GM19452 (cell line): Measurements from ENCODE around the gene AP2B1.
"Not testable (repeated sequence)": the region's sequence is repeated elsewhere in the genome, so short reads cannot be mapped to it uniquely, and the experiment has no call there.

Experiments used
- ATAC-seq: cut with Tn5 transposase; IDR thresholded peaks from one replicate; pipeline ENCODE4 v1.9.1; 2021; ENCODE audit not compliant: unreplicated experiment

The AP2B1 gene

DNA sequence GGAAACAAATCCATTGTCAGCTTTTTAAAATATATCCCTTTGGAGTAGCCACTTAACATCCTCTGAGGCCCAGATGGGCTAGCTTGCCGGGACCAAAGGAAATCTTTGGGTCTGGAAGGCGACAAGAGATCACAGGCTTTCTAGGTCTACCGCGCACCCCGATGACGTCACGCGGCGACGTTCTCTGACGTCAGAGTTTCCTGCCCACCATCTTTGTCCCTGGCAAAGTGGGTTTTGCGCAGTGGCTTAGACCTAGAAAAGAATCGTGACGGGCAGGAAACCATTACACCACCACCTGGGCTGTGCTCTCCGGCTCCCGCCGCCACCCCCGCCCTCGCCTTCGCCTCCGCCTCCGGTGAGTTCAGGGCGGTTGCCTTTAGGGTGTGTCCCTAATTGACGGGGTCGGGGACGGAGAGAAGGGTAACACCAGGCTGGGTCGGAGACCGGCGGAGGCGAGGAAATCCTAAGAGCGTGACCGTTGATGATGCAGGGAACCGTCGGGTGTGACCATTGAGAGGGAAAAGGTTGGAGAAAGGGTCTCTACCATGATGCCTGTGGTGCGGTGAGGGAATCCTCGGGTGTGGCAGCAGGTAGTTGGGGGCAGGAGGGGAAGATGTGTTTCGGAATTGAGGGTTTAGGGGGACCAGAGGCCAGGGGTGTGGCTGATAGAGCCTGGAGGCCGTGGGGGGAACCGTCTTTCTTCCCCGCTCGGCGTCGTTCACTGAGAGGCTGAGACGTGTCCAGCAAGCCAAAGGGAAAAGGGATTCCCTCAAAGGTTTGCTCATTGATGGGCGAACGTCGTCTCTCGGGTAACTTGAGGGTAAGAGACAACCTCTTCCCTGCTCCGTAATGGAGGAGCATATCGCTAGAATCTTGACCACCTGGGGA, at the start of gene AP2B1:
AP2B1 (plus strand) TSS at position 249 of the 888 bp plus-strand sequence. CDS start 6,709 bp downstream, outside the sequence.
- peak; percentile 86 for ATAC-seq

DNA sequence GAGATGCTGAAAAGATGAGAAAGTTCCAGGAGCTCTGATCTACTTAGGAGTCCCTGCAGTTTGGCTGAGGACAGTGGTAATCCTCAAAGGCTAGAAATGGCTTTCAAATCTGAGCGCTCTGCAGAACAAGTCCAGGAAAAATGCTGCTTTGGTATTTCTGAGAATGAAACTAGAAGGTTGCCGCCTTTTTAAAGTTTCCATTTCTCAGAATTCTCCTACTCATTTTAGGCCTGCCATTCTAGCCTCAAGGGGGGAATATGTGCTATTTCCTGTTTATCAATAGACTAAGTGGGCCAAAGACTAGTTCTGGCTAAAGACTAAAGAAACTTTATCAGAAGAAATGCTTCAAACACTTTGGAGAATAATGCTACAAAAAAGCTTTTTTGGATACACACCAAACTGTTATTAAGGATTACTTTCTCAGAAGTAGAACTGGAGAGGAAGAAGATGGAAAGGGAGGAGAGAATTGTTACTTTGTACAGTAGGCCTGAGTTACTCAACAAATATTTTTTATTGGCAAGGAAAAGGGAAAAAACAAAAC, 49.5 kb upstream of the AP2B1 start, which contains the start of gene SLFN12L:
SLFN12L (minus strand) TSS at position 78 of the 541 bp plus-strand sequence. CDS start 15,314 bp downstream, outside the sequence.
- no peak for ATAC-seq

DNA sequence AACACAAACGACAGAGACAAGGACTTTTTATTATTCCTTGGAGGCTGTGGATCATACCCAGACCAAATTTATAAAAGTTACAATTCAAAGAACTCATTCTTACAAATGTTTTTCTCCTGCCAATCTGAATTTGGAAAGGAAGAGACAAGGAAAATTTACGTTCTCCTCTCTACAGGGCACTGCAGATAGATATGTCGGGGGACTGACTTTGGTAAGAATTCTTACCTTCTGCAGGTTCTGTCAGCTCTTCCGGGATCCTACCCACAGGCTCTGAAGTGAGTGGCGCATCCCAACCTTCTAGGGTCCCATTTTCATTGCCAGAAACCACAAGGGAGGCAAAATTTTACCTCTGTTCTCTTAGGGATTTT, 47.5 kb upstream of the AP2B1 start:
- ATAC-seq = no peak

DNA sequence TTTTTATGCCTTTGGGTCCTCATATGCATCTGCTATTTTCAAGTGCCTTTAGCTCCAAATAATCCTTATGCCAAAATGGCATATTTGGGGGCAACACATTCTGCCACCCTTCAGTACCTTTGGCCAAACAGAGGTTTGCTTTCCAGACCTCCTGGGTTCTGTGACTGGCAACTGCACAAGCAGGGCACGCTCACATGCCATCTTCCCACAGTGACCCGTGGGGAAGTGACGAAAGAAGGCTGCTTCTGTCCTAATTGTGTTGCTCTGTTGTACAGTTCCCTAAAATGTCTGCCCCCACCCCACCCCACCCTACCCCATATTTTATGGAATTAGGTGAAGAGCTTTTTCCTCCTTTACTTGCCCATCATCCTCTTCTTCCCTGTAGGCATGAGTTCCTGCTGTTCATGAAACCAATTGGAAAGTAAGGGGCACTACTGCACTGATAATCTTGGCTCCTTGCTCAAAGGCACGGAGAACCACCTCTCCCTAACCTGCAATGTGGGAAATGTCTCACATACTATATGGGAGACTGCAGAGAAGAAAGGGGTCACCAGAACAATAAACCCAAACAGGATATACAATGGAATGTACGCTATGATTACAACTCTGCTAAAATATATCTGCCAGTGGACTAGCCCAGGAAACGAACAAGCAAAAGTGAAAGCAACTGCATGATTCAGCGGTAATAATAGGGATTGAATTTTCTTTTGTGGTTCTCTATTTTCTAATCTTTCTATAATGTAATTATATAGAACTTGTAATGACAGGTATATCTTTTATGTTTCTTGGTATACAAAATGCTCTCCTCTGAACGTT, 46.3 kb upstream of the AP2B1 start:
- no peak for ATAC-seq

DNA sequence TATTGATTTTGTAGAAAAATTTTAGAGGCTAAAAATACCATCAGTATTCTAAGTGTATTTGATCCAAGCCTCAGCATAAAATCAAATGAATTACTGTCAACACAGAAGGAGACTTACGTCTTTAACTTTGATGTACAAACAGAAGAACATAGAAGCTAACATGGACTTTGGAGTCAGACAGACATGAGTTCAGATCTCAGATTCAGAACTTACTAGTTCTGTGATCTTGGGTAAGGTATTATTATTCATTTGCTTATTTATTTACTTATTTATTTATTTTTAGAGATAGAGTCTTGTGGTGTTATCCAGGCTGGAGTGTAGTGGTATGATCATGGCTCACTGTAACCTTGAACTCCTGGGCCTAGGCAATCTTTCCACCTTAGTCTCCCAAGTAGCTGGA, 45.7 kb upstream of the AP2B1 start:
- no peak for ATAC-seq

DNA sequence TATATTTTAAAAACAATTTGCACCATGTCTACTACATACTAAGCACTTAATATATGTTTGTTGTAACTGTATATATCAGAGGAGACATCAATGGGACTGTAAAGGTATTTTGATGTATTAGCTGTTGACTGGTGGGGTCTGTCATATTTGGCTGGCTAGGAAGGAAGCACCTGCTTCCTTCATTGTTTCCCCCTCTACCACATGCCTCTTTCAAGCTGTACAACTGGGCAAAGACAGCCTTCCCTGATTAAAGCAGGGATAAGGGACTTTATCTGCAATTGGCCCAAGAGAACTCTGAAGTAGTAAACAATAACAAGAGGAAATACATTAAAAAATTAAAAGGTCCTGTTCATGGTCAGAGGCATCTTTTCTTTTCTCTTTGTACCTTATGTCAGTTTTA, 44.1 kb upstream of the AP2B1 start:
- ATAC-seq = no peak

DNA sequence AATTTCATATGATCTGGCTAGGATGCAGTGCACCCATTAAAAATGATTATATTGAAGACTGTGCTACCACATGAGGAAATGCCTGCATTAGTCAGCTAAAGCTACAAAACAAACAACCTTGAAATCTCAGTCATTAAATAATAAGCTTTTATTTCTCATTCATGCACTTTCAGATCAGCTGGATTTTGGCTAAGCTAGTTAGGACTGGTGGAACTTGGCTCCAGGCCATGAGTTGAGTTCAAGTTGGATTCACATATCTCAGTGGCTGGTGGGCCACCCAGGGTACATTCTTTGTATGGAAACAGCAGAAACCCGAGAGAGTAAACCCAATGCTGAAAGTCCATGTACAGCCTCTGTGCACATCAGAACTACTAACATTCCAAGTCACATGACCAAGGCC, 43.3 kb upstream of the AP2B1 start:
- no peak for ATAC-seq

DNA sequence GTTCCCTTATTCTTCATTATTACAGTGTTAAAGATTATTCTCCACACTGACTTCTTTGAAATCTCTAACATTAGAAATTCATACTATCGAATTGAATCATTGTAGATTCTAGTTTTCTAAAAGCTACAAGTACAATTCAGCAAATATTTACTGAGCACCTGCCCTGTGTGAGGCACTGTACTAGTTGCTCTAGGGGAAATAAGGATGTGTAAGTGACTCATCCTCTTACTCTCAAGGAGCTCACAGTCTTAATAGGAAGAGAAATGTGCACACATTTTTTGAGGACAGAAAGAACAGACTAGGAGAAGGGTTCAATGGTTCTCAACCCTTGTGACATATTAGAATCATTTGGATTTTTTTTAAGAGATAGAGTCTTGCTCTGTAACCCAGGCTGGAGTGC, 42.0 kb upstream of the AP2B1 start:
- ATAC-seq = no peak

DNA sequence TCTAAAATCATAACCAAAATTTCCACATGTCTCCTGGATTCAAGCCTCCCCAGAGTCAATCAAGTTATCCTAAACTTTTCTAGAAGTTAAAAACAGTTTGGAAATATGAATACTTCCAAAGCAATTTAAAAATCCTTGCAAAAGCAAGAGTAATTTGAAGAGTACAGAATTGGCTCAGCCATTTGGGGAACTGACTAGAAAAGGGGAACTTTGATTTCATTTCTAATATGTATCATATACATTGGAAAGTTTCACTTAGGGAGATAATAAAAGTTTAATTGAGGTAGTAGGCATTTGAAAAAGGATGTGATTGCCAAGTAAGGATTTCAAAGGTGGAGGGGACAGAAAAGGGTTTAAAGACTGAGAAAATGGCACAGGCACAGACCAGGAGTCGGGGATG, 40.6 kb upstream of the AP2B1 start:
- ATAC-seq = no peak

DNA sequence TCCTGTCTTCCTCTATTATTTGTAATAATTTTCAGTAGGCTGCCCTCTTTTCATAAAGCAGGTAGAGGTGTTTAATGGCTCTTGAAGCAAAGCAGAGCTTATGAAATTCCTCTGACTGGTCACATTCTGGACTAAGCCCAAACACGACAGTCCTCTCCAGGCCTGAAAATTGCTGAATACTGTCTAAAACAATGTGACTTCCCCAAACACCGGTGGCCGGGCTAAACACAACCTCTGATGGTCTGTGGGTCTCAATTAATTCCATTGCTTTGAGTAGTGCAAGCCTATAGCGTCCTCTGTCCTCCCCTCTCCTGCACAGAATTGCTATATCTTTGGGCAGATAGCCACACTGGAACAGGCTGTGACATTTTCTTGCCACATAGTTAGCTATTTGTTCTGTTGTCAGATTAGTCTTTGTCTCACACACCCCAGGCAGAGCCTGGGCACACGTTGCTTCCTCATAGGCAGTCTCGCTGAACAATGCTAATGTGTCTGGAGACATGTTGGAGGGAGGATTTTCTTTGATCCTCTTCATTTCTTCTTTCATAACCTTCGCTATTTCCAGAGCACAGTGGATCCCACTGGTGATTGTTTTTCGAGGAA, 38.8 kb upstream of the AP2B1 start:
- ATAC-seq = no peak

DNA sequence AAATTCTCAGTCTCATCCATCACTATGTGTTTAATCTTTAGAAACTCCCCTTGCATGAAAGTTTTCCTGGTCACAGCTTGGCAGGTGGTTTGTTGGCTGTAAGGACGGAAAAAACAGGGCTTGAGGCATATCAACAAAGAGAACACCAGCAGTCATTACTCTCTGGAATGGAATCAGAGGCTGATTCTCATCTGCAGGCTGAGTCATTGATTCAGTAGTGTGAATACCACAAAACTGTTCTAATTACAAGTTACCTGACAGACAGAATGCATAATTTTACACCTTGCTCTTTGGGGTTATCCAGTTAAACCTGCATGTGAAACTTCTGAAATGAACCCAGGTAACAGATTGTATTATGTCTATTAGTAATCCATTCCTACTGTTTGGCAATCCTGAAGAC, 38.1 kb upstream of the AP2B1 start:
- ATAC-seq = no peak

DNA sequence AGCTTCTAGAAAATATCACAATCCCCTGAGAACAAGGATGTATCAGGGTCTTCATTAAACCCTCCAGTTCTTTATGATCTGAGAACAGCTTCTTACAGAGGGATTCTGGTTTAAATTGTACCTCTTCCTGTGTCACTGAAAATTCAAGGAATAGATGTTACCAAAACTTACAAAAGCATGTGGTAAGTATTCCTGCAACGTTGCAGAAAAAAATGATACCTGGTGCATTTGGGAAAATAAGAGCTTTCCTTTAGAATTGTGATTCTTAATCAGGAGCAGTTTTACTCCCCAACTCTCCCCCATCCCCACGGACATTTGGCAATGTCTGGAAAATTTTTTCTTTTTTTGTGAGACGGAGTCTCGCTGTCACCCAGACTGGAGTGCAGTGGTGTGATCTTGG, 33.8 kb upstream of the AP2B1 start:
- no peak for ATAC-seq

DNA sequence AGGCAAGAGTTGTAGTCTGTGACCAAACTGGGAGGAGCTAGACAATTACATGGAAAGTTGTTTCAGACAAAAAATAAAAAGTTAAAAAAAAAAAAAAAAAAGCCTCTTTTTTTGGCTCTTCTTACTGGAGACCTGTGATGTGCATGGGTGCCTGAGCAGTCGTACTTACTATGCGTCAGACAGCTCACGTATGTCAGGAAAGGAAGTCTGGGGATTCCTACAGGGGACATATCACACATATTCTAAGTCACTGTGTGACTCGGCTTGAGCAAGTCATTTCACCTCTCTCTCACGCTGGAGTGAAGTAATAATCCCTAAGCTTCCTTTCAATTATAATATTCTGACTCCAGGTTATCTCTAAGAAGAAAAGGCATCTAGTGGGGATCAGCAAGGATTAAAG, 32.5 kb upstream of the AP2B1 start:
- no peak for ATAC-seq

DNA sequence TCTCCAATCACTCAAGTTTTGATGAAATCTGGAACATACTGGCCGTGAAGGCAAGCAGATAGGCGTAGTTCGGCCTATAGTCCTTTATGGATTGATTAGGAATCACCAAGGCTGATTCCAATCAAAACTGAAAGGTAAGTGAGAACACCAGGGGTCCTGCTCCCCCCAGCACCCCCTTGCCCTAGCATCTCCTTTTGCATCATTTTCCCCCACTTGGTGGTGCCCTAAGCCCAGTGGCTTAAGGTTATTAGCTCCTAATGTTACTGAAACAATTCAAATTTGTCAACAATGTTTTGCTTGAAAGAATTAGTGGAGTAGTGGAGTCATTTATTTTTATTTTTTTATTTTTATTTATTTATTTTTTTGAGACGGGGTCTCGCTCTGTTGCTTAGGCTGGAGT, 31.4 kb upstream of the AP2B1 start:
- no peak for ATAC-seq

DNA sequence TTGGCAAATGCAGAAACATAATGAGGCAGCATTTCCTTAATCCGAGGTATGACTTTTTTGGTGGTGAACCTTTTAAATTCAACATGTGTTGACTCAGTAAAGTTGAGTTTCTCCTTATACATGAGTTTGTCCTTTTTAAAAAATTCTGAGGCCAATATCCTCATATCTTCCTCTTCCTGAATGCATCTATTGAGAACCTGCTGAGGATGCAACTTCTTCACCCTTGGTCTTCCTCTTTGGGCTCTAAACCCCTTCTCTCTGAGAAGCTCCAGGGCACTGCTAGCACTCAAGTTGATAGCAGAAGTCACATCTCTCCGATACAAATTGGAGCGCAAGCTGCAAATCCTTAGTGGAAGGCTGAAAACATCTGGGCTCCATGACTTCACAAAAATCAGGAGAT, 29.8 kb upstream of the AP2B1 start:
- no peak for ATAC-seq

DNA sequence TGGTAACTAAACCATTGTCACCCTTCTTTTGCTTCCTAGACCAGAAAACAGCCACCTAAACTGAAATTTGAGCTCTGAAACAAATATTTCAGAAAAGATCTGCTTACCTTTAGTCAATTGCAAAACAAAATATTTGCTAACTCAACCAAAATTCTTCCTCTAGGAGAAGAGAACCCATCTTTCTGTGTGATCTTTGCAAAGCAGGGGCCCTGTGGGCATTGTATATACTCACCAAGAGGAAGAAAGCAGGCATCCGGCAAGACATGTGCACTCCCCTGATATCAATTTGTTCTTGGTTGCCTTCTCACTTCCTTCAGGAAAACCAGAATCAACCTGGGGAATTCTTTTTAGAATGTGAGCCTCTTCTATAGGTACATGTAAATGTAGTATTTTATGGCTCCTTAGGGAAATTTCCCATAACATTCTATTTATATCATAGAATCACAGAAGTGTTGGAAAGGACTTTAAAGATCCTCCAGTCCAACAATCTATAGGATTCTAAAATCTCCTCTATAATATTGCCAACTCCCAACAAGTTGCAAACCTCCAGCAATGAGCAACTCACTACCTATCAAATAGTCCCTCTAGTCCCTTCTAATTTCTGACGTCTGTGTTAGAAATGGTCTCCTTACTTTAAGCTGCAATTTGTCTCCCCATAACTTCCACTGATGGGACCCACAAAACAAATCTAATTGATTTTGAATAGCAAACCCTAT, 27.5 kb upstream of the AP2B1 start:
- ATAC-seq = no peak

DNA sequence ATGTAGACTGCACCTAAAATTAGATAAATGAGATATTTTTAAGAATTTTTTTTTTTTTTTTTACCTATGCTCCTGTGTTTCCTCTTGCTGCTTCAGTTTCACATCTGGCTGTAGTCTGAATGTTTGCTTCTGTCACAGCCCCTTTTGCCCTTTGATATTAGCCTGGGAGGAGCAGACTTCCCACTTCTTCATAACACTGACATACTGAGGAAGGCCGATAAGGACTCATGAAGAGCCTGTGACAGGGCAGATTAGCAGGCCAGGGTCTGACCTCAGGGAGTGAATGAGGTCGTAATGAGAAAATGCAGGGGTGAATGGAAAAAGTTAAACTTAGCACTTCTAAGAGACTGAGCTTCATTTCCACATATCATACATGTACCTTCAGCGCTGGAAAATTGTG, 26.4 kb upstream of the AP2B1 start, which contains the start of gene SLFN14:
SLFN14 (minus strand) TSS at position 117 of the 400 bp plus-strand sequence. CDS start 2,757 bp downstream, outside the sequence.
- no peak for ATAC-seq

DNA sequence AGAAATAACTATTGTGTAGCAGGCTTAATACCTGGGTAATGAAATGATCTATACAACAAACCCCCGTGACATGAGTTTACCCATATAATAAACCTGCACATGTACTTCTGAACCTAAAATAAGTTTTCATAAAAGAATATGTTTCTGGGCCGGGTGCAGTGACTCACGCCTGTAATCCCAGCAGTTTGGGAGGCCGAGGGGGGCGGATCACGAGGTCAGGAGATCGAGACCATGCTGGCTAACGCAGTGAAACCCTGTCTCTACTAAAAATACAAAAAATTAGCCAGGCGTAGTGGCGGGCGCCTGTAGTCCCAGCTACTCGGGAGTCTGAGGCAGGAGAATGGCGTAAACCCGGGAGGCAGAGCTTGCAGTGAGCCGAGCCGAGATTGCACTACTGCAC, 23.9 kb upstream of the AP2B1 start:
- not testable (repeated sequence) for ATAC-seq

DNA sequence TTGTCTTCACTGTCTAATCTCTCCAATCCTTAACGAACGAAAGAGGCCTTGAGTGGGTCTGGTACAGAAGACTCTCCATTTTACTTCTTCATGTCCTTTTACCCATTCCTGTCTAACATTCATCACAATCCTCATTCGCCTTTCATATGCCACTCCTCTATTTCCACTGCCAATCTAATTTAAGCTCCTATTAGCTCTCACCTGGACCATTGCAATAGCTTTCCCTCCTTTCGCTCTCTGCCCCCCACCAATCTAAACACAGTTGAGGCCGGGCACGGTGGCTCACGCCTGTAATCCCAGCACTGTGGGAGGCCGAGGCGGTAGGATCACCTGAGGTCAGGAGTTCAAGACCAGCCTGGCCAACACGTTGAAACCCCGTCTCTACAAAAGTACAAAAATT, 20.2 kb upstream of the AP2B1 start:
- no peak for ATAC-seq

DNA sequence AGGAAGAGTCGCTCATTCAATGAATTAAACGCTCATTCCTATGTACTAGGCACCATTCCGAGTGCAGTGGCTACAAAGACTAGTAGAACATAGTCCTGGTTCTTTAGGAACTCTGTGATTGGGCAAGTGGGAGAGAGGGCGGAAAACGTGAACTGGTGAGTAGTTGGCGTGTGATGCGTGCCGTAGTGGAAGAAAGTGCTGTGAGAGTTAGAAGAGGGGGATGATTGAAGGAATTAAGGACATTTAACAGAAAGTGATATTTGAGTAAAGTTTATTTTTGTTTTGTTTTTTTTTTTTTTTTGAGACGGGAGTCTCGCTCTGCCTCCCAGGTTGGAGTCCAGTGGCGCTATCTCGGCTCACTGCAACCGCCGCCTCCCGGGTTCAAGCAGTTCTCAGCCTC, 18.6 kb upstream of the AP2B1 start:
- ATAC-seq = no peak

DNA sequence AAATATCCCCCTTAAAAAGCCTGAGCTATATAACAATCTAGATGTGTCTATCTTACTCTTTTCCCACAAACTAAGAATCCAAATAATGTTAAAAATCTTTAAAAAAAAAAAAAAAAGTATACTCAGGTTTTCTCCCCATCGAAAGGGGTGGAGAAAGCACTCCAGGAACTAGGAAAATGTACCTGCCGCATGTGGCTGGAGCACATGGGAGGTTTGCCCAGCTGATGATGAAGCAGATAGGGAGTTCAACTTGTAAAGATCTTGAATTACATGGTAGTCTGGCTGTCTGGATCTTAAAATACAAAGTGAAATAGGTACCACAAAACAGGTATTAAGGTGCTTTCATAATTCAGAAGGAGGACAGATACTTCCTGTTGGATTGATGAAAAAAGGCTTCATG, 17.7 kb upstream of the AP2B1 start:
- no peak for ATAC-seq
